HG02884 (cell line): ENCODE data around the gene CIBAR2.

ENCODE experiments used
- ATAC-seq: cut with Tn5 transposase; IDR thresholded peaks from one replicate; pipeline ENCODE4 v1.9.1; 2021; ENCODE audit warnings: mild to moderate bottlenecking, moderate library complexity; ENCODE audit not compliant: unreplicated experiment

CIBAR2 gene

GRCh38 chr16:85144026-85144915 lies 32.0 kb upstream of the CIBAR2 start:
- ATAC-seq, result no peak

- ATAC-seq, result no peak
Measured at GRCh38 chr16:85142771-85143211, 30.5 kb upstream of the CIBAR2 start.

GRCh38 chr16:85142129-85142513 lies 29.8 kb upstream of the CIBAR2 start:
- ATAC-seq, result no peak

- no peak for ATAC-seq
Measured at GRCh38 chr16:85141491-85142128, 29.3 kb upstream of the CIBAR2 start.

- no peak for ATAC-seq
Measured at GRCh38 chr16:85140455-85141012, 28.3 kb upstream of the CIBAR2 start.

GRCh38 chr16:85139881-85140339 lies 27.6 kb upstream of the CIBAR2 start:
- ATAC-seq, result no peak

- ATAC-seq, result no peak
Measured at GRCh38 chr16:85138825-85139627, 26.8 kb upstream of the CIBAR2 start.

- ATAC-seq, result no peak
Measured at GRCh38 chr16:85138073-85138824, 26.0 kb upstream of the CIBAR2 start.

- ATAC-seq, result no peak
Measured at GRCh38 chr16:85137323-85138072, 25.2 kb upstream of the CIBAR2 start.

GRCh38 chr16:85136702-85137322 lies 24.5 kb upstream of the CIBAR2 start:
- no peak for ATAC-seq

- ATAC-seq, result no peak
Measured at GRCh38 chr16:85136213-85136701, 24.0 kb upstream of the CIBAR2 start.

GRCh38 chr16:85134789-85135142 lies 22.5 kb upstream of the CIBAR2 start:
- no peak for ATAC-seq

GRCh38 chr16:85134076-85134788 lies 22.0 kb upstream of the CIBAR2 start:
- no peak for ATAC-seq

- no peak for ATAC-seq
Measured at GRCh38 chr16:85133290-85133599, 21.0 kb upstream of the CIBAR2 start.

GRCh38 chr16:85132456-85133289 lies 20.4 kb upstream of the CIBAR2 start:
- no peak for ATAC-seq

GRCh38 chr16:85130705-85131028 lies 18.4 kb upstream of the CIBAR2 start:
- no peak for ATAC-seq

GRCh38 chr16:85129876-85130704 lies 17.8 kb upstream of the CIBAR2 start:
- no peak for ATAC-seq
